Tibial nerve (tissue), 4 donors: ENCODE measurements around the gene BLVRB. TPM values are rescaled to one million over a fixed set of nuclear protein-coding genes. Genes with fewer than 3 reads are reported as not detected.

Experiments used
- DNase-seq, 2 donors: peaks; one replicate each; pipeline ENCODE4 v3.0.0-alpha.2; 2019; ENCODE audit warnings: low spot score in 2 of 2
- H3K27ac ChIP-seq, 4 donors: fragments of 200-600 bp; sonication (generic) in 3 of 4; one replicate each; pipeline ENCODE4 v1.5.1; 2017 to 2019; ENCODE audit warnings: mild to moderate bottlenecking in 1 of 4
- H3K27me3 ChIP-seq, 2 donors: fragments of 200-600 bp; sonication (generic) in 1 of 2; one replicate each; pipeline versions ENCODE4 v1.5.1 to v1.6.0; 2017 to 2019
- H3K36me3 ChIP-seq, 3 donors: fragments of 200-600 bp; sonication (generic); one replicate each; pipeline ENCODE4 v1.5.1; 2018 to 2019
- H3K4me1 ChIP-seq, 4 donors: fragments of 200-600 bp; sonication (generic) in 3 of 4; one replicate each; pipeline ENCODE4 v1.5.1; 2017 to 2019
- H3K4me3 ChIP-seq, 4 donors: fragments of 200-600 bp; sonication (generic) in 3 of 4; one replicate each; pipeline ENCODE4 v1.5.1; 2017 to 2019; ENCODE audit warnings: mild to moderate bottlenecking in 1 of 4, moderate library complexity in 1 of 4
- H3K9me3 ChIP-seq, 4 donors: fragments of 200-600 bp; sonication (generic) in 3 of 4; one replicate each; pipeline ENCODE4 v1.5.1; 2017 to 2019
- CTCF ChIP-seq, 5 experiments: fragments of 200-600 bp in 3 of 5; fragments of 450-650 bp in 2 of 5; sonication (generic) in 3 of 5; IDR thresholded peaks; one replicate each; pipeline ENCODE4 v1.5.1; 2016 to 2019; ENCODE audit warnings: antibody characterized with exemption in 5 of 5, mild to moderate bottlenecking in 3 of 5, moderate library complexity in 2 of 5
- EP300 ChIP-seq, 2 donors: sonication (generic); formaldehyde crosslinking; IDR thresholded peaks; one replicate each; pipeline ENCODE4 v1.6.1; 2017; ENCODE audit warnings: antibody characterized with exemption in 2 of 2, mild to moderate bottlenecking in 1 of 2
- POLR2A ChIP-seq, 2 donors: fragments of 450-650 bp; IDR thresholded peaks; one replicate each; pipeline ENCODE4 v1.6.1; 2017; ENCODE audit warnings: antibody characterized with exemption in 2 of 2, mild to moderate bottlenecking in 2 of 2, moderate library complexity in 2 of 2
- WGBS, 2 donors: methylation state at CpG; one replicate each; pipeline ENCODE4 v1.1.5; 2018; 5-methylcytosine and 5-hydroxymethylcytosine counted together
- total RNA-seq, 4 donors: library from RNA; depleted of rRNA; stranded (reverse); fragments of >200 nt; gene quantifications; one replicate each; pipeline ENCODE4 v1.1.0, GENCODE V29; 2016

The BLVRB gene
- total RNA-seq = 100 to 1,000 TPM; 219 to 299 (median 244) TPM

- no peaks in the 10 kb centered on the region for H3K36me3 ChIP-seq
- H3K4me3 ChIP-seq = peak within 1 kb of the TSS; percentile 59 to 94 (median 78)
- no peaks in the 10 kb centered on the region for H3K27me3 ChIP-seq
- TF ChIP-seq POLR2A (IDR thresholded peaks at IDR 0.05) = peak; percentile 88 to 97
- TF ChIP-seq EP300 (IDR thresholded peaks at IDR 0.05) = peak; percentile 97 to 98
- no peak for TF ChIP-seq CTCF (IDR thresholded peaks at IDR 0.05)
- peak; percentile 100 for DNase-seq
- H3K9me3 ChIP-seq = no peaks in the 10 kb centered on the region
- peak within 1 kb of the TSS; percentile 92 to 99 (median 96) for H3K27ac ChIP-seq
- WGBS, 2 donors = 0% methylated on average over 31 to 41 of the region's 54 CpGs
- peaks cover 0 to 40% (median 29%) of the 10 kb centered on the region in 4 donors for H3K4me1 ChIP-seq
Measured at GRCh38 chr19:40465557-40466218, at the start of gene BLVRB. Gene BLVRB, minus strand, starts transcription at chr19:40465745. Its CDS starts 57 bp downstream, at chr19:40465688.

GRCh38 chr19:40513741-40514315 lies 48.3 kb upstream of the BLVRB start:
- Histone ChIP-seq H3K4me1 (peaks cover 0 to 12% (median 0%) of the 10 kb centered on the region in 4 donors), H3K36me3 (peaks cover 0 to 18% (median 0%) of the 10 kb centered on the region in 3 donors), H3K9me3 (no peaks in the 10 kb centered on the region), H3K4me3 (no peak overlapping the region), H3K27ac (no peak overlapping the region), H3K27me3 (peaks cover 0 to 32% of the 10 kb centered on the region in 2 donors)
- no peak for DNase-seq
- 79% methylated on average over 4 of the region's 4 CpGs for WGBS, 2 donors
- TF ChIP-seq EP300 (IDR thresholded peaks at IDR 0.05) = no peak
- no peak for TF ChIP-seq CTCF (IDR thresholded peaks at IDR 0.05)
- no peak for TF ChIP-seq POLR2A (IDR thresholded peaks at IDR 0.05)

GRCh38 chr19:40513345-40513678 lies 47.8 kb upstream of the BLVRB start:
- Histone ChIP-seq H3K27me3 (peaks cover 0 to 32% of the 10 kb centered on the region in 2 donors), H3K27ac (no peak overlapping the region), H3K4me3 (no peak overlapping the region), H3K9me3 (no peaks in the 10 kb centered on the region), H3K36me3 (peaks cover 0 to 18% (median 0%) of the 10 kb centered on the region in 3 donors), H3K4me1 (peaks cover 0 to 12% (median 0%) of the 10 kb centered on the region in 4 donors)
- TF ChIP-seq POLR2A (IDR thresholded peaks at IDR 0.05) (no peak), CTCF (IDR thresholded peaks at IDR 0.05) (no peak), EP300 (IDR thresholded peaks at IDR 0.05) (no peak)
- DNase-seq = no peak
- WGBS, 2 donors = 66 to 85% methylated on average over 12 to 16 of the region's 27 CpGs

- Histone ChIP-seq H3K4me3 (peak overlapping the region in 1 of 4 donors; percentile 29), H3K36me3 (peaks cover 0 to 20% (median 0%) of the 10 kb centered on the region in 3 donors), H3K4me1 (peaks cover 0 to 12% (median 0%) of the 10 kb centered on the region in 4 donors), H3K27me3 (peaks cover 0 to 32% of the 10 kb centered on the region in 2 donors), H3K27ac (no peak overlapping the region), H3K9me3 (no peaks in the 10 kb centered on the region)
- no peak for DNase-seq
- no peak for TF ChIP-seq POLR2A (IDR thresholded peaks at IDR 0.05)
- TF ChIP-seq EP300 (IDR thresholded peaks at IDR 0.05) = no peak
- TF ChIP-seq CTCF (IDR thresholded peaks at IDR 0.05) = no peak
- 6 to 8% methylated on average over 42 to 50 of the region's 105 CpGs for WGBS, 2 donors
Measured at GRCh38 chr19:40512473-40513344, 47.2 kb upstream of the BLVRB start.
